Endothelial cell of umbilical vein (primary cell): ENCODE measurements around the gene DDIT4.

Experiments used
- CTCF ChIP-seq, 2 donors: IDR thresholded peaks; 1 replicate in 1 of 2; 2 replicates in 1 of 2; pipeline ENCODE4 v1.5.1; 2011; ENCODE audit warnings: low read length in 2 of 2, mild to moderate bottlenecking in 2 of 2, moderate library complexity in 2 of 2, control low read depth in 1 of 2, inconsistent platforms in 1 of 2, low read depth in 1 of 2; ENCODE audit not compliant: insufficient read depth in 1 of 2; ENCODE audit errors: extremely low read depth in 1 of 2
- EZH2 ChIP-seq: IDR thresholded peaks from 2 replicates; pipeline ENCODE4 v1.6.1; 2012; ENCODE audit warnings: borderline replicate concordance, low read depth, mild to moderate bottlenecking, moderate library complexity, low read length, inconsistent platforms; ENCODE audit not compliant: severe bottlenecking
- FOS ChIP-seq: IDR thresholded peaks from 2 replicates; pipeline ENCODE4 v1.6.1; 2011; ENCODE audit warnings: mild to moderate bottlenecking, low read length, moderate library complexity, borderline replicate concordance; ENCODE audit not compliant: insufficient read depth
- GATA2 ChIP-seq: IDR thresholded peaks from 2 replicates; pipeline ENCODE4 v1.7.0; 2011; ENCODE audit warnings: low read depth, mild to moderate bottlenecking, moderate library complexity, mixed read lengths, low read length; ENCODE audit not compliant: insufficient read length, insufficient read depth
- POLR2A ChIP-seq: IDR thresholded peaks from 2 replicates; pipeline ENCODE4 v1.6.1; 2012; ENCODE audit warnings: low read depth, mild to moderate bottlenecking, control low read depth, low read length
- POLR2AphosphoS5 ChIP-seq: IDR thresholded peaks from 2 replicates; pipeline ENCODE4 v1.6.1; 2012; ENCODE audit warnings: low read depth, mild to moderate bottlenecking, control low read depth, low read length, moderate library complexity; ENCODE audit not compliant: insufficient read depth
- TF ChIP-seq, protein P1 (sequence below): IDR thresholded peaks from 2 replicates; pipeline ENCODE4 v1.6.1; 2011; ENCODE audit not compliant: insufficient read depth, insufficient read length

- TF ChIP-seq FOS (no peak), EZH2 (no peak), CTCF (IDR thresholded peaks at IDR 0.05; ENCODE audit: extremely low read depth in 1 of 2, insufficient read depth in 1 of 2, low read depth in 1 of 2, low read length in 2 of 2) (no peak), POLR2AphosphoS5 (no peak), POLR2A (no peak), GATA2 (no peak)
- TF ChIP-seq, protein P1, sequence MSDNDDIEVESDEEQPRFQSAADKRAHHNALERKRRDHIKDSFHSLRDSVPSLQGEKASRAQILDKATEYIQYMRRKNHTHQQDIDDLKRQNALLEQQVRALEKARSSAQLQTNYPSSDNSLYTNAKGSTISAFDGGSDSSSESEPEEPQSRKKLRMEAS = no peak
Measured at GRCh38 chr10:72278668-72279393, 5.1 kb downstream of the DDIT4 start.
